ENCODE data around the gene ZNF717. TPM values are rescaled to one million over a fixed set of nuclear protein-coding genes. Genes with fewer than 3 reads are reported as not detected.
A peak's percentile ranks its signal among the peaks of the same experiment; 100 is the strongest.
"Not testable (repeated sequence)": the region's sequence is repeated elsewhere in the genome, so short reads cannot be mapped to it uniquely, and the experiment has no call there.

The ZNF717 gene
- 3.0 TPM for total RNA-seq
- polyA plus RNA-seq = 1 to 10 TPM; 3.1 to 7.1 (median 5.2) TPM

GRCh38 chr3:75785081-75785755 lies at the start of gene ZNF717:
TSS of gene ZNF717 (minus strand) at chr3:75785549. CDS start at chr3:75783362, 2,187 bp downstream.
- Mint-ChIP-seq H3K9me3 (peaks cover 0 to 28% (median 14%) of the 10 kb centered on the region in 7 donors), H3K27ac (peak within 1 kb of the TSS; percentile 89 to 94 (median 93)), H3K36me3 (peaks cover 20% of the 10 kb centered on the region), H3K4me1 (peaks cover 0 to 22% (median 8%) of the 10 kb centered on the region in 4 donors), H3K4me3 (peak within 1 kb of the TSS; percentile 89 to 93 (median 92))
- Histone ChIP-seq H3K4me3 (ENCODE audit: low read depth, low read length) (peak within 1 kb of the TSS; percentile 64), H3K27ac (ENCODE audit: insufficient read depth, low read length, poor library complexity, severe bottlenecking) (peak within 1 kb of the TSS; percentile 23)
- peak in 1 of 2 donors; percentile 53 for ATAC-seq (ENCODE audit: low read depth in 2 of 2)
- H3K36me3 ChIP-seq (ENCODE audit: control insufficient read depth, insufficient read depth, low read length); H3K9me3 ChIP-seq (ENCODE audit: control insufficient read depth in 2 of 2, low read length in 2 of 2); H3K27me3 Mint-ChIP-seq; H3K27me3 ChIP-seq (ENCODE audit: control insufficient read depth, insufficient read depth, low read length); H3K4me1 ChIP-seq (ENCODE audit: control insufficient read depth, insufficient read depth, low read length, poor library complexity, severe bottlenecking): not testable (repeated sequence)
- peak; percentile 80 to 91 (median 84) for DNase-seq

GRCh38 chr3:75831076-75831475 lies 45.7 kb upstream of the ZNF717 start:
- H3K27ac Mint-ChIP-seq; H3K4me3 ChIP-seq (ENCODE audit: low read depth, low read length); H3K4me1 Mint-ChIP-seq; H3K36me3 ChIP-seq (ENCODE audit: control insufficient read depth, insufficient read depth, low read length); H3K27me3 ChIP-seq (ENCODE audit: control insufficient read depth, insufficient read depth, low read length); H3K27me3 Mint-ChIP-seq; H3K4me3 Mint-ChIP-seq; H3K4me1 ChIP-seq (ENCODE audit: control insufficient read depth, insufficient read depth, low read length, poor library complexity, severe bottlenecking); DNase-seq; H3K9me3 ChIP-seq (ENCODE audit: control insufficient read depth in 2 of 2, low read length in 2 of 2); H3K36me3 Mint-ChIP-seq; H3K27ac ChIP-seq (ENCODE audit: insufficient read depth, low read length, poor library complexity, severe bottlenecking); ATAC-seq (ENCODE audit: low read depth in 2 of 2): not testable (repeated sequence)
- H3K9me3 Mint-ChIP-seq = peaks cover 4 to 21% (median 8%) of the 10 kb centered on the region in 7 donors

DNA sequence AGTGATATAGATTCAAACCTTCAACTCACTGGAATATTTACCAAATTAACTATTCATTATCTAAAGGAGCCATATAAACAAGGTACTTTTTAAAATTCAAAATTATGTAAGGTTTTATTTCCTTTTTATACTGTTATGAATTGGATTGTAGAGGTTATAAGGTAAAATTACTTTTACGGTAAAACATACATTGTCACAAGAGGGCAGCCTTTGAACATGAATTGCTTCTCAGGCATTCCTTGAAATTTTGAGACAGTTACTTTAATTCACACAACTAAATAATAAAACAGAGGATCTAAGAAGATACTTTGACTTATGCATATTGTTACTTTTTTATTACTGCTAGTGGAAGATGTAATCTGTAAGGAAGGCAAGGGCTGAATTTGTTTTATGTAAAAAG lies 32.7 kb upstream of the ZNF717 start:
- not testable (repeated sequence) for H3K27me3 Mint-ChIP-seq; H3K9me3 ChIP-seq (ENCODE audit: control insufficient read depth in 2 of 2, low read length in 2 of 2); ATAC-seq (ENCODE audit: low read depth in 2 of 2); H3K4me1 ChIP-seq (ENCODE audit: control insufficient read depth, insufficient read depth, low read length, poor library complexity, severe bottlenecking); H3K9me3 Mint-ChIP-seq; H3K4me1 Mint-ChIP-seq; DNase-seq; H3K36me3 Mint-ChIP-seq; H3K4me3 Mint-ChIP-seq; H3K27ac Mint-ChIP-seq; H3K36me3 ChIP-seq (ENCODE audit: control insufficient read depth, insufficient read depth, low read length); H3K27ac ChIP-seq (ENCODE audit: insufficient read depth, low read length, poor library complexity, severe bottlenecking); H3K27me3 ChIP-seq (ENCODE audit: control insufficient read depth, insufficient read depth, low read length); H3K4me3 ChIP-seq (ENCODE audit: low read depth, low read length)

DNA sequence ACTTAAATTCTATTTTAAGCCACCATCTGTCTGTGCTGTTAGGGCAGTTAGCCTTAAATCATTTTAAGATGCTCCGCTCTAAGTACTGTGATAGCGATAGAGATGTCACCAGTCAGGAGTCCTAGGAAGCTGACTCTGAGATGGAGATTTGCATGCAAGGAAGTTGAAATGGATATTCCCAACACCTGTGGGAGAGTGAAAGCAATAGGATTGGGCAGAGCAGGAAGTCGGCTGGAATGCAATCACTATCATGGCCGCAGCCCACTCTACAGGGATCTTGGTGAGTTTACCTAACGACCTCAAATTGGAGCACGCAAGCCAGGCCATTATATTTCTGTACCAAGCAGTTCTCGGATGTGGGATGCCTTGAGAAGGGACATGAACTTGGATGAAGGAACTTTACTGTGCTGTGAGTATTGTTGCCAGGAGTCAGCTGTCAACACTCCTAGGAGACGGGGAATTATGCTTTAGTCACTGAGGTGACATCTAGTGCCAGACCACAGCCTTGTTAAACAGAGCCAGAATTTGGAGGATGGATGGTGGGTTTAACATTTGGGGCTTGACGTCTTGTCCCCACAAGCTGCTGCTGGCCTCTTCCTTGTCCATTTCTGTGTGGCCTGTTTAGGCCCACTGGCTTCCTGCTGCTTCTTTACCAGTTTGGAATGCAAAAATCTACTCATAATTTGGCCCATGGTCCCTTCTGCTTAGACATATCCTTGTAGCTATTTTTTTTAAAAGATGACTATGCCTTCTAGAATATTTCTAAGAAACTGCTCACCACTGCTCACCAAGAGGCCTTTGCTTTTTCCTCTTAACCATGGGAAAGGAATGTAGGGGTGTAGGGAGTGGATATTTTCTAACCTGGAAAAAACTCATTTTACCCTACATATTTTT lies 31.2 kb upstream of the ZNF717 start:
- H3K4me1 ChIP-seq (ENCODE audit: control insufficient read depth, insufficient read depth, low read length, poor library complexity, severe bottlenecking); H3K36me3 Mint-ChIP-seq; H3K4me3 Mint-ChIP-seq; H3K4me3 ChIP-seq (ENCODE audit: low read depth, low read length); H3K36me3 ChIP-seq (ENCODE audit: control insufficient read depth, insufficient read depth, low read length); H3K27me3 ChIP-seq (ENCODE audit: control insufficient read depth, insufficient read depth, low read length); H3K4me1 Mint-ChIP-seq; ATAC-seq (ENCODE audit: low read depth in 2 of 2); H3K9me3 Mint-ChIP-seq; H3K27me3 Mint-ChIP-seq; DNase-seq; H3K9me3 ChIP-seq (ENCODE audit: control insufficient read depth in 2 of 2, low read length in 2 of 2); H3K27ac ChIP-seq (ENCODE audit: insufficient read depth, low read length, poor library complexity, severe bottlenecking): not testable (repeated sequence)
- H3K27ac Mint-ChIP-seq = peak overlapping the region in 1 of 3 donors; percentile 5

GRCh38 chr3:75814797-75815196 lies 29.4 kb upstream of the ZNF717 start:
- Histone ChIP-seq H3K4me1 (ENCODE audit: control insufficient read depth, insufficient read depth, low read length, poor library complexity, severe bottlenecking) (no peaks in the 10 kb centered on the region), H3K27ac (ENCODE audit: insufficient read depth, low read length, poor library complexity, severe bottlenecking) (no peak overlapping the region), H3K4me3 (ENCODE audit: low read depth, low read length) (no peak overlapping the region), H3K9me3 (ENCODE audit: control insufficient read depth in 2 of 2, low read length in 2 of 2) (no peaks in the 10 kb centered on the region), H3K27me3 (ENCODE audit: control insufficient read depth, insufficient read depth, low read length) (no peaks in the 10 kb centered on the region), H3K36me3 (ENCODE audit: control insufficient read depth, insufficient read depth, low read length) (no peaks in the 10 kb centered on the region)
- ATAC-seq (ENCODE audit: low read depth in 2 of 2) (no peak), DNase-seq (no peak)
- peaks cover 0 to 12% (median 6%) of the 10 kb centered on the region in 7 donors for H3K9me3 Mint-ChIP-seq
- H3K27ac Mint-ChIP-seq = no peak overlapping the region
- H3K4me1 Mint-ChIP-seq = no peaks in the 10 kb centered on the region
- no peaks in the 10 kb centered on the region for H3K36me3 Mint-ChIP-seq
- H3K4me3 Mint-ChIP-seq = no peak overlapping the region
- peaks cover 4% of the 10 kb centered on the region for H3K27me3 Mint-ChIP-seq

DNA sequence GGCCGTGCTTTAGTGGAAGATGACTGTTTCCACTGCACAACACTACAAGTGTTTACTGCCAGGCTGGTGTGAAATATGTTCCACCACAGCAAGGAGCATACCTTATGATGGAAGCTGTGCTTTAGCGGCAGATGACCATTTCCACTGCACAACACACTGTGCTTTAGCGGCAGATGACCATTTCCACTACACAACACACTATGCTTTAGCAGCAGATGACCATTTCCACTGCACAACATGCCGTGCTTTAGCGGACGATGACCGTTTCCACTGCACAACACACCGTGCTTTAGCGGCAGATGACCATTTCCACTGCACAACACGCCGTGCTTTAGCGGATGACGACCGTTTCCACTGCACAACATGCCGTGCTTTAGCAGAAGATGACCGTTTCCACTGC lies 2.8 kb downstream of the ZNF717 start:
- H3K4me1 ChIP-seq (ENCODE audit: control insufficient read depth, insufficient read depth, low read length, poor library complexity, severe bottlenecking) = peaks cover 4% of the 10 kb centered on the region
- peaks cover 0 to 22% (median 8%) of the 10 kb centered on the region in 4 donors for H3K4me1 Mint-ChIP-seq
- H3K9me3 ChIP-seq (ENCODE audit: control insufficient read depth in 2 of 2, low read length in 2 of 2) = peaks cover 6 to 21% of the 10 kb centered on the region in 2 experiments
- peaks cover 39% of the 10 kb centered on the region for H3K36me3 Mint-ChIP-seq
- H3K27ac ChIP-seq (ENCODE audit: insufficient read depth, low read length, poor library complexity, severe bottlenecking) = no peak overlapping the region
- DNase-seq (no peak), ATAC-seq (ENCODE audit: low read depth in 2 of 2) (no peak)
- H3K27me3 ChIP-seq (ENCODE audit: control insufficient read depth, insufficient read depth, low read length) = no peaks in the 10 kb centered on the region
- H3K36me3 ChIP-seq (ENCODE audit: control insufficient read depth, insufficient read depth, low read length) = peaks cover 6% of the 10 kb centered on the region
- H3K27me3 Mint-ChIP-seq = no peaks in the 10 kb centered on the region
- H3K9me3 Mint-ChIP-seq = peaks cover 0 to 39% (median 17%) of the 10 kb centered on the region in 7 donors
- H3K4me3 ChIP-seq (ENCODE audit: low read depth, low read length) = no peak overlapping the region
- no peak overlapping the region for H3K4me3 Mint-ChIP-seq
- no peak overlapping the region for H3K27ac Mint-ChIP-seq

- peaks cover 47% of the 10 kb centered on the region for H3K36me3 Mint-ChIP-seq
- no peak overlapping the region for H3K27ac ChIP-seq (ENCODE audit: insufficient read depth, low read length, poor library complexity, severe bottlenecking)
These were observed 4.1 kb downstream of the ZNF717 start for GRCh38 chr3:75781079-75781745.

More at GRCh38 chr3:75781079-75781745, 4.1 kb downstream of the ZNF717 start:
- H3K9me3 Mint-ChIP-seq = peaks cover 0 to 47% (median 17%) of the 10 kb centered on the region in 7 donors
- H3K4me1 Mint-ChIP-seq = peaks cover 0 to 21% (median 9%) of the 10 kb centered on the region in 4 donors
- H3K27ac Mint-ChIP-seq = peak overlapping the region in 1 of 3 donors; percentile 32
- H3K27me3 ChIP-seq (ENCODE audit: control insufficient read depth, insufficient read depth, low read length) = no peaks in the 10 kb centered on the region
- H3K4me1 ChIP-seq (ENCODE audit: control insufficient read depth, insufficient read depth, low read length, poor library complexity, severe bottlenecking) = peaks cover 4% of the 10 kb centered on the region
- no peak overlapping the region for H3K4me3 Mint-ChIP-seq
- H3K36me3 ChIP-seq (ENCODE audit: control insufficient read depth, insufficient read depth, low read length) = peaks cover 8% of the 10 kb centered on the region
- no peak overlapping the region for H3K4me3 ChIP-seq (ENCODE audit: low read depth, low read length)
- no peak for ATAC-seq (ENCODE audit: low read depth in 2 of 2)
- DNase-seq = no peak
- peaks cover 18 to 32% of the 10 kb centered on the region in 2 experiments for H3K9me3 ChIP-seq (ENCODE audit: control insufficient read depth in 2 of 2, low read length in 2 of 2)
- no peaks in the 10 kb centered on the region for H3K27me3 Mint-ChIP-seq
